ENCODE results near the gene KRTAP10-6.
"Not testable (repeated sequence)": the region's sequence is repeated elsewhere in the genome, so short reads cannot be mapped to it uniquely, and the experiment has no call there.

KRTAP10-6 gene, protein sequence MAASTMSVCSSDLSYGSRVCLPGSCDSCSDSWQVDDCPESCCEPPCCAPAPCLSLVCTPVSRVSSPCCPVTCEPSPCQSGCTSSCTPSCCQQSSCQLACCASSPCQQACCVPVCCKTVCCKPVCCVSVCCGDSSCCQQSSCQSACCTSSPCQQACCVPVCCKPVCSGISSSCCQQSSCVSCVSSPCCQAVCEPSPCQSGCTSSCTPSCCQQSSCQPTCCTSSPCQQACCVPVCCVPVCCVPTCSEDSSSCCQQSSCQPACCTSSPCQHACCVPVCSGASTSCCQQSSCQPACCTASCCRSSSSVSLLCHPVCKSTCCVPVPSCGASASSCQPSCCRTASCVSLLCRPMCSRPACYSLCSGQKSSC

DNA sequence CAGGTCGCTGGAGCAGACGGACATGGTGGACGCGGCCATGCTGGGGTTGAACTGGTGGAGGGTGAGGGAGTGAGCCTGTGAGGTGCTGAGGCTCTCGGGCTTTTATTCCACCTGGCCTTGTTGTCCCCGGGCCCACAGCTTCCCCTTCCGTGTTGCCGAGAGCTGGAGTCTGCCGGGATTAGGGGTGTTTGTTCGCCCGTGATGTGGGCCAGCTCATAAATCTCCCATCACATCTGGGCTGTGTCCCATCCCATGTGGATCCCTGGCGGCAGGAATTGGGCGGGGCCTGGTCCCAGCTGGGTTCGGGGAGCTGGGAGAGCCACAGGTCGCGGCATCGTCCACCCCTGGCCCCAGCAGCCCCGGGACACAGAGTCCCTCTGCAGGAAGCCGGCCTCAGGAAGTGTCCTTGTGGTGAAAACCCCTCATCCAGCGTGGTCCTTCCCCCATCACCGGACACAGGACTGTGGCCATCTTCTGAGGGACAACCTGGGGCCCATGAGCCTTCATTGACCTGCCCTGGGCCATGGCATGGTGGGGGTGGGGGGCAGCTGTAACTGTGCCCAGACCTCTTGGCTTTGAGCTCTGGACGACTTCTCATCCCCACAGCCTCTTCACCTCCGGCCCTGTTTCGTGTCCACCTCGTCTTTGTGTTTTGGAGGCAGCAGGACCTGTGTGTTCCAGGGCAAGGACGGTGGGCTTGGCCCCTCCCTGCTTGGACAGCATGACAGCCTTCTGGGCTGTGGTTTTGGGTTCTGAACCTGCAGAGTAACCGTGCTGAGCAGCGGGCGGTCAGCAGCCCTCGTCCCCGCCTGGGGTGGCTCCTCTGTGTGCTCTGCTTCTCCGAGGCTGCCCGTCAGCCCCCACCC lies at the start of gene KRTAP10-6:
TSS of gene KRTAP10-6 (minus strand) at position 60 of the 866 bp plus-strand sequence. CDS start at position 39, 21 bp downstream.
- DNase-seq (ENCODE audit: low spot score) = no peak

GRCh38 chr21:44640761-44641160 lies 48.5 kb upstream of the KRTAP10-6 start:
- no peak for DNase-seq (ENCODE audit: low spot score)

DNA sequence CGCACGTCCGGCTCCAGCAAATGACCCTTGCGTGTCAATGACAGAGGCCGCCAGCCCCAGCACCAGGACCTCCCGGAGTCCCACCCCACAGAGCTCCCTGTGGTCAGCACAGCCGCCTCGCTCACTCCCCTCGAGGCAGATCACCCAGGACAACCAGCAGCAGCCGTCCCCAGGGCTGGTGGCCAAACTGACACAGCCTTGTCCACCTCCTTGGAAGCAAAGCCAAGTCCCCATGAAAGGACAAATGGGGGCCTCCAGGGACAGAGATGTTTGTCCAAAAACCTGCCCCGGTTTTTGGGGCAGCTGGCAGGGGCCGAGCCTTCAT lies 47.0 kb upstream of the KRTAP10-6 start:
- no peak for DNase-seq (ENCODE audit: low spot score)

GRCh38 chr21:44638506-44639330 lies 46.4 kb upstream of the KRTAP10-6 start:
- not testable (repeated sequence) for DNase-seq (ENCODE audit: low spot score)

DNA sequence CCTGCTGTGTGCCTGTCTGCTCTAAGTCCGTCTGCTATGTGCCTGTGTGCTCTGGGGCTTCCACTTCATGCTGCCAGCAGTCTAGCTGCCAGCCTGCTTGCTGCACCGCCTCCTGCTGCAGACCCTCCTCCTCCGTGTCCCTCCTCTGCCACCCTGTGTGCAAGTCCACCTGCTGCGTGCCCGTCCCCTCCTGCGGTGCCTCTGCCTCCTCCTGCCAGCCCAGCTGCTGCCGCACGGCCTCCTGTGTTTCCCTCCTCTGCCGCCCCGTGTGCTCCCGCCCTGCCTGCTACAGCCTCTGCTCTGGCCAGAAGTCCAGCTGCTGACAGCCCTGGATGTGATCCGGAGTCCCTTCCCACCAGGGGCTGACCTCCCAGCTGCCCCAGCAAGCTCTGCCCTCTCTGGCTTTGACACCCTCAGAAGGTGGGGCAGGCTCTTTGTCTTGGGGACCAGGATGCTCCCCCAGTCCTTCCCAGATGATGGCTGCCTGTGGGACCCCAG lies 45.6 kb upstream of the KRTAP10-6 start:
- DNase-seq (ENCODE audit: low spot score) = not testable (repeated sequence)

DNA sequence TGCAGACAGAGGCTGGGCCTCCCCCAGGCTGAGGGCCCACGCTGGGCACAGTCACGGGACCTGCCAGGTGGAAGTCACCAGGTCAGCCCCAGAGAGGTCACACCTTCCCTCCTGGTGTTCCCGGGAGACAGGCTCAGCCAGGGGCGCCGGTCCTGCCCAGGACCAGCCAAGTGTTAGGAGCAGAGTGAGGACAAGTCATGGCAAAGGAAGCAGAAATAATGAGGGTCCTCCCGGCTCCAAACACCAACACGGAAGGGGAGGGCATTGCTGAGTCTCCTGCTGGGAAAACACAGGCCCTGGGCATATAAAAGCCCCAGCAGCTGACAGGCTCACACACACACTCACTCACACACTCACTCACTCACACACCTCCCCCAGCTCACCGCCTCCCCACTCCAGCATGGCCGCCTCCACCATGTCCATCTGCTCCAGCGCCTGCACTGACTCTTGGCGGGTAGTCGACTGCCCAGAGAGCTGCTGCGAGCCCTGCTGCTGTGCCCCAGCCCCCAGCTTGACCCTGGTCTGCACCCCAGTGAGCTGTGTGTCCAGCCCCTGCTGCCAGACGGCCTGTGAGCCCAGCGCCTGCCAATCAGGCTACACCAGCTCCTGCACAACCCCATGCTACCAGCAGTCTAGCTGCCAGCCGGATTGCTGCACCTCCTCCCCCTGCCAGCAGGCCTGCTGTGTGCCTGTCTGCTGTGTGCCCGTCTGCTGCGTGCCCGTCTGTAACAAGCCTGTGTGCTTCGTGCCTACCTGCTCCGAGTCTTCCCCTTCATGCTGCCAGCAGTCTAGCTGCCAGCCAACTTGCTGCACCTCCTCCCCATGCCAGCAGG lies 44.9 kb upstream of the KRTAP10-6 start, which contains the start of gene KRTAP10-10:
TSS of gene KRTAP10-10 (plus strand) at position 339 of the 833 bp plus-strand sequence. CDS start at position 401, 62 bp downstream.
- no peak for DNase-seq (ENCODE audit: low spot score)

GRCh38 chr21:44636209-44637017 lies 44.1 kb upstream of the KRTAP10-6 start:
- DNase-seq (ENCODE audit: low spot score) = no peak

GRCh38 chr21:44632067-44632466 lies 39.8 kb upstream of the KRTAP10-6 start:
- no peak for DNase-seq (ENCODE audit: low spot score)

DNA sequence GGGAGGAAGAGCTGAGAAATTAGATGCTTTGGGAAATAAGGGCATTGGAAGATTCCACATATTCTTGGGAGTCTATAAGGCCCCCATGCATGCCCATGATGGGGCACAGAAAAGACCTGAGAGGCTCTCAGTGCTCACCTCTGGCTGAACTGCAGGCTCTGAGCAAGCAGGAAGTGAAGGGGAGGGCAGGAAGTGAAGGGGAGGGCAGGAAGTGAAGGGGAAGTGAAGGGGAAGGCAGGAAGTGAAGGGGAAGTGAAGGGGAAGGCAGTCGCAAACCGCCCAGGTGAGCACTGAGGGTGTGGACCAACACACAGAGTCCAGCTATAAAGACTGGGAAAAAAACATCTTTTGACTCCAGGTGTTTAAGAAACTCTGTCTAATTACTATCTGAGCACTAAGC lies 38.1 kb upstream of the KRTAP10-6 start:
- no peak for DNase-seq (ENCODE audit: low spot score)

GRCh38 chr21:44628707-44629391 lies 36.5 kb upstream of the KRTAP10-6 start:
- no peak for DNase-seq (ENCODE audit: low spot score)

DNA sequence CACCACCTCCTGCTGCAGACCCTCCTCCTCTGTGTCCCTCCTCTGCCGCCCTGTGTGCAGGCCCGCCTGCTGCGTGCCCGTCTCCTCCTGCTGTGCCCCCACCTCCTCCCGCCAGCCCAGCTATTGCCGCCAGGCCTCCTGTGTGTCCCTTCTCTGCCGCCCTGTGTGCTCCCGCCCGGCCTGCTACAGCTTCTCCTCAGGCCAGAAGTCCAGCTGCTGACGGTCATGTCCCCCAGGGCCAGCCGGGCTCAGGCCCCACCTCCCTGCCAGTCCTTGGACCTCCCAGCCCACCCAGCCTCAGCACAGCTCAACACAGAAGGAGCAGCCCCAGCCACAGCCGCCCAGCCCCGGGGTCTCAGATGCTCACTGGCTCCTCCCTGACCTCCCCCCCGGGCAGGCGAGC lies 35.5 kb upstream of the KRTAP10-6 start:
- DNase-seq (ENCODE audit: low spot score) = not testable (repeated sequence)

DNA sequence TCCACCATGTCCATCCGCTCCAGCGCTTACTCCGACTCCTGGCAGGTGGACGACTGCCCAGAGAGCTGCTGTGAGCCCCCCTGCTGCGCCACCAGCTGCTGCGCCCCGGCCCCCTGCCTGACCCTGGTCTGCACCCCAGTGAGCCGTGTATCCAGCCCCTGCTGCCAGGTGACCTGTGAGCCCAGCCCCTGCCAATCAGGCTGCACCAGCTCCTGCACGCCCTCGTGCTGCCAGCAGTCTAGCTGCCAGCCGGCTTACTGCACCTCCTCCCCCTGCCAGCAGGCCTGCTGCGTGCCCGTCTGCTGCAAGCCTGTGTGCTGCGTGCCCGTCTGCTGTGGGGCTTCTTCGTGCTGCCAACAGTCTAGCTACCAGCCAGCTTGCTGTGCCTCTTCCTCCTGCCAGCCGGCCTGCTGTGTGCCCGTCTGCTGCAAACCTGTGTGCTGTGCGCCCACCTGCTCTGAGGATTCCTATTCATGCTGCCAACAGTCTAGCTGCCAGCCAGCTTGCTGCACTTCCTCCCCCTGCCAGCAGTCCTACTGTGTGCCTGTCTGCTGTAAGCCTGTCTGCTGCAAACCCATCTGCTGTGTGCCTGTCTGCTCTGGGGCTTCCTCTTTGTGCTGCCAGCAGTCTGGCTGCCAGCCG lies 35.0 kb upstream of the KRTAP10-6 start:
- DNase-seq (ENCODE audit: low spot score) = not testable (repeated sequence)

DNA sequence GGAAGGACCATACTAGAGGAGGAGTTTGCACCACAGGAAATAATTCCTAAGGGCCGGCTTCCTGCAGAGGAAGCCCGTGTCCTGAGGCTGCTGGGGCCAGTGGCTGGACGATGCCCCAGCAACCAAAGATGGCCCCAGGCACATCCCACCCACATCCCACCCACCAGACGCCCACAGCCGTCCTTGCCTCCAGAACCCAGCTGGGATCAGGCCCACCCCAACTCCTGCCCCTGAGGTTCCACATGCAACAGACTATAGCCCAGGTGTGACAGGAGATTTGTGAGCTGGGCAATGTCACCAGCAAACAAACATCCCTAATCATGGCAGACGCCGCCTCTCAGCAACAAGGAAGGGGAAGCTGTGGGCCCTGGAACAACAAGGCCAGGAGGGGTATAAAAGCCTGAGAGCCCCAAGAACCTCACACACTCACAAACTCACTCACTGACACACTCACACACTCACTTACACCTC lies 34.4 kb upstream of the KRTAP10-6 start, which contains the start of gene KRTAP10-9:
TSS of gene KRTAP10-9 (plus strand) at position 421 of the 471 bp plus-strand sequence. CDS start 79 bp downstream, outside the sequence.
- no peak for DNase-seq (ENCODE audit: low spot score)

DNA sequence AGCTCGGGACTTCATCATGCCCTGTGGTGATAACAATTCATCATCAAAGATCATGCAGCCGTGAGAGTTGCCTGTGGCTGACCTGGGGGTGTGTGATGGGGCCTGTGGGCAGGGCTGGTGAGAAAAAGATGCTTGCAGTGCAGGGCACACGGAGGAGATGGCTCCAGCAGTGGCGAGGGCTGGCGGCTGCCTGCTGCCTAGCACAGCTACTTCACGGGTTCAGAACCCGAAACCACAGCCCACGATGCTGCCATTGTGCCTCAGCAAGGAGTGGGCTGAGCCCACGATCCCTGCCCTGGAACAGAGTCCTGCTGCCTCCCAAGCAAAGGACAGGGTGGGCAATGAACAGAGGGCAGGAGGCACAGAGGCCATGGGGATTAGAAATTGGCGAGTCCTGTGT lies 34.0 kb upstream of the KRTAP10-6 start:
- DNase-seq (ENCODE audit: low spot score) = no peak

DNA sequence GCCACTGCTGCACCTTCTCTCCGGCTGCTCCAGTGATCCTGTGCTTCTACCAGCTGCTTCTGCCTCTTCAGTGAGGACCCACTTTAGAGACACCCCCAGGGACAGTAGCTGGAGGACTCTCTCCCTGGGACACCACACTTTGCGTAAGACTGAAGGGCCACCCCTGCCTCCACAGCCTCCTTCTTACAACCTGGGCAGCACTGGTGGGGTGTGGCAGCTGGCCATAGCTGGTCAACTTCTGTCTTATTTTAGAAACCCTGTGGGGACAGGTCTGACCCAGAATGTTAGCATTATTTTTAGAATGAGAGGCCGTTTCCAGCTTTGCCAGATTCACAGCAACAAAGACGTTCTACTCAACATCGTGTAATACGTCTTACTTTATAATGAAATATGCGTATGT lies 33.5 kb upstream of the KRTAP10-6 start:
- DNase-seq (ENCODE audit: low spot score) = no peak

DNA sequence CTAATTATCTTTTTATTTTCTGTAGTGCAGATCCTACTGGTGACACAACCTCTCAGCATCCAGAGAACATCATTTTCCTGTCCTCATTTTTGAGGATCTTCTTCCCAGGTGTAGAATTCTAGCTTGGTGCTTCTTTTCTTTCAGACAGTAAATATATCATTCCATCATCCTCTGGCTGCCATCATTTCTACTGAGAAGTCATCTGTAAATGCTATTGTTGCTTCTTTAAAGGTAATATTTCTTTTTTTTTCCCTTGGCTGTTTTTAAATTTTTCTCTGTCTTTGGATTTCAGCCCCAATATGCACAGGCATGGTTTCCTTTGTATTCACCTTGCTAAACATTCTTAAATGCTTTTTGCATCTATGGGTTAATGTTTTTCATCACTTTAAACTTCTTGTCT lies 31.3 kb upstream of the KRTAP10-6 start:
- no peak for DNase-seq (ENCODE audit: low spot score)

DNA sequence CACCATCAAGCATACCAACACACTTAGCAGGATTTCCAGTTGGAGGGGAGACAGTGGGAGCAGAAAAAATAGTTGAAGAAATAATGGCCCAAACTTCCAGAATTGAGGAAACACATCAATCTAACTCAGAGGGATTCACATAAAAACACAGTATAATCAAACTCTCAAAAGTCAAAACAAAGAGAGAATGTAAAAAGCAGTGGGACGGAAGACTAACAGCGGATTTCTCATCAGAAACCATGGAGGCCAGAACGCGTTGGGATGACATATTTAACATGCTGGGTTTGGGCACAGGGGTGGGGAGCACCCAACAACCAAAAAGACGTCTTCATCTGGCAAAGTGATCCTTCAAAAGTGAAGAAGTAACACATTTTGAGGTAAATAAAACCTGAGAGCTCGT lies 27.6 kb upstream of the KRTAP10-6 start:
- DNase-seq (ENCODE audit: low spot score) = no peak

DNA sequence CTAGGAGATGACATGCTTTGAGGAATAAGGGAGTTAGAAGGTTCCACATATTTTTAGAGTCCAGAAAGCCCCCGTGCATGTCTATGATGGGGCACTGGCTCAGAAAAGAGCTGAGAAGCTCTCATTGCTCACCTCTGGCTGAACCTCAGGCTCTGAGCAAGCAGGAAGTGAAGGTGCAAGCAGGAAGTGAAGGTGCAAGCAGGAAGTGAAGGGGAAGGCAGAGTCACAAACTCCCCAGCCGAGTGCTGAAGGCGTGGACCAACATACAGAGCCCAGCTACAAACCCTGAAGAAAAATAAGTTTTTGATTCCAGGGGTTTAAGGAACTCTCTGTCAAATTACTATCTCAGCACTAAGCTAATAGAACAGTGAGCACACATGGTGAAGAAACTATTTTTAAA lies 26.6 kb upstream of the KRTAP10-6 start:
- DNase-seq (ENCODE audit: low spot score) = no peak

DNA sequence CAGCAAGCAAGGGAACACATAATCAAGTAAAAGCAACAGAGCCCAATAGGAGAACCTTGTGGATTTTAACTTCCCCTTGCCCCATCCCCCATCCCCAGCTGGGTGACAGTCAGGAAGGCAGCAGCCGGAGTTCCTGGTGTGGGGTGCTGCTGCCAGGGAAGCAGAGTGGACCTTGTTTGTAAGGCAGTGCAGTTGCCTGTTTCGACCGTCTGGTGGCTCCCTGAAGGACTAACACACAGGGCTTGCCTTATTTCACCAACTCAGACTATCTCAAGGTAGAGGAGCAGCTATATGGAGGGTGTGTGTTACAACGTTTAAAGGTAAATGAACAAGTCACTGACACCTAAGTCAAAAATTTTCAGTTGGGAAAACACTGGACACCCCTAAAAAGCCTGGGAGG lies 26.2 kb upstream of the KRTAP10-6 start:
- DNase-seq (ENCODE audit: low spot score) = no peak
